HEK293T (cell line): Measurements from ENCODE around the gene TBP.

Experiments
- ARNT ChIP-seq: fragments of 450-650 bp; IDR thresholded peaks from 2 replicates; pipeline ENCODE4 v1.6.1; 2017; ENCODE audit warnings: mild to moderate bottlenecking
- BHLHE40 ChIP-seq: fragments of 450-650 bp; IDR thresholded peaks from 2 replicates; pipeline ENCODE4 v1.6.1; 2016; ENCODE audit warnings: mild to moderate bottlenecking, moderate library complexity, borderline replicate concordance
- ELF4 ChIP-seq: fragments of 450-650 bp; IDR thresholded peaks from 2 replicates; pipeline ENCODE4 v1.6.1; 2017; ENCODE audit warnings: antibody characterized with exemption
- FOXA1 ChIP-seq: fragments of 450-650 bp; IDR thresholded peaks from 2 replicates; pipeline ENCODE4 v1.6.1; 2016; ENCODE audit warnings: mild to moderate bottlenecking
- FOXK2 ChIP-seq: fragments of 450-650 bp; IDR thresholded peaks from 2 replicates; pipeline ENCODE4 v1.6.1; 2016; ENCODE audit warnings: mild to moderate bottlenecking
- HDGF ChIP-seq: fragments of 450-650 bp; IDR thresholded peaks from 2 replicates; pipeline ENCODE4 v1.6.1; 2017; ENCODE audit warnings: antibody characterized with exemption, borderline replicate concordance
- SP1 ChIP-seq: fragments of 450-650 bp; IDR thresholded peaks from 2 replicates; pipeline ENCODE4 v1.6.1; 2017
- SUZ12 ChIP-seq: fragments of 450-650 bp; IDR thresholded peaks from 2 replicates; pipeline ENCODE4 v1.6.1; 2016; ENCODE audit warnings: mild to moderate bottlenecking
- TARDBP ChIP-seq: fragments of 450-650 bp; IDR thresholded peaks from 2 replicates; pipeline ENCODE4 v1.6.1; 2016
- ZNF384 ChIP-seq: fragments of 450-650 bp; IDR thresholded peaks from 2 replicates; pipeline ENCODE4 v1.6.1; 2016

DNA sequence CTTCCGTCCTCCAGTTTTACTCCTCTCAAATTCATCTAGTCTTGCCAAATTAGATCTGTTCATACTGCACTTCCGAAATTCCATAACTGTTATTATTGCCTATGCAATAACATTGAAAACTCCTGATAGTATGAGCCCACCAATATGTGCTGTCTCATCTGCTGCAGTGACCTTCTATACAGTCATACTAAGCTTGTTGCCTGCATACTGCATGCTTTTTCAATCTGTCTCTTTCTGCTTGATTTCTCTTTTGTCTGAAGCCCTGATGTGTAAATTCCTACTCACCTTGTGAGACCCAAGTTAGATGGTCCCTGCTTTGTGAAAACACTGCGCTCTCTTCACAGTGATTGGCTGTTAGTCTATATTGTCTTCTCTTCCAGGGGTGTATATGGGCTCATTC, 1.1 kb downstream of the TBP start:
- TF ChIP-seq SP1: no peak
- TF ChIP-seq FOXK2: no peak
- no peak for TF ChIP-seq HDGF
- TF ChIP-seq BHLHE40: no peak
- no peak for TF ChIP-seq ELF4
- TF ChIP-seq FOXA1: no peak
- no peak for TF ChIP-seq SUZ12
- no peak for TF ChIP-seq ARNT
- TF ChIP-seq TARDBP: no peak
- no peak for TF ChIP-seq ZNF384
